HG02938 (cell line): ENCODE measurements around the gene FOXO1.
A peak's percentile ranks its signal among the peaks of the same experiment; 100 is the strongest.

ENCODE experiments used
- ATAC-seq: cut with Tn5 transposase; IDR thresholded peaks from one replicate; pipeline ENCODE4 v1.9.1; 2021; ENCODE audit warnings: mild to moderate bottlenecking, moderate library complexity; ENCODE audit not compliant: unreplicated experiment

FOXO1 gene

DNA sequence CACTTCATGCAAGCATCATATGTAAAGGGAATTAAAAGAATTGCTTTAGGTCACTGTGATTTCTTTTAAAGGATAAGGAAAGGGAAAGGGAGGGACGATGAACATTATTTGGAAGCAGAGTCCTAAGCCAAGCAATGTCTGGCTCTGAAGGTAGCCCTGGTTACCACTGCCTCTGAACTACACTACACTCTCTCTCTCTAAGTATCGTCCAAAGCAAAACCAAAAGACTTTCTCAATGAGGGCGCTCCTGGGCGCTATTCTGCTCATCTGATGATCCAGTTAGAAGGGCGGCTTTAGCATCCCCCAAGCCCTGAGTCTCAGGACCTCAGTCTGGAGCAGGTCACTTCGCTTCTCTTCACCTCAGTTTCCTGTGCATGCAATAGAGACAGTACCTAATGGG, 26.2 kb downstream of the FOXO1 start:
- ATAC-seq, result no peak

DNA sequence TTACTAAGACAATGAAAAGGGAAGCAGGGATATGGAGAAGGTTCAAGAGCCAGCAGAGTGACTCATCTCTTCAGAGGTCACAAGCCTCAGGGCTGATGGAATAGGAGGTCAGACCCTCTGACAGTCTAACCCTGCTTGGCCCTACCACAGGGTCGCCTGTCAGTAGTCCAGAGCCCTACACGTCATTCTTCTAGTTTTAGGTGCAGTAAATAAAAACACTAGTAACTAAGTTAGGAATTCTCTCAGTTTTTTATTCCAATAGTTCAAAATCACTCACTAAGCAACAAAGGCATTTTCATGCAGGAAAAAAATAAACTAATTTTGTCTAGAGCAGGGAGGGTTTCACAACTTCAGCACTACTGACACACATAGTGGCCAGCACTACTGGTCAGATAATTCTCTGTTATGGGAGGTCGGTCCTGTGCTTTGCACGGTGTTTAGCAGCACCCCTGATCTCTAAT, 27.2 kb downstream of the FOXO1 start:
- ATAC-seq, result no peak

DNA sequence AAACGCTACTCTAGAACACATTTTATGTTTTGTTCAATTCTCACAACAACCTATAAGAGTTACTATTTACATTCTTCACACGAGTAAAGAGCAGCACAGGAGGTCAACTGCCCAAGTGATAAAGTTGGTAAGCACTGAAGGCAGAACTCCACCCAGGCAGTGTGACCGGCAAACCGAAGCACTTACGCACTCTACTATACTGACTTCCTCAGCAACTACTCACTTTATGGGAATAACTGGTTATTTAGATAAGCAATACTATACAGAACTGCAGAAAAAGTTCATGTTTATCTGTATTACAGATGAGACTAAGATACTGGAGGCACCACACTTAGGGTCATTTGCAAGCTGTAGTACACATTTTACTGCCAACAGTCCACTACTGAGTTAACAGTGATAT, 28.8 kb downstream of the FOXO1 start:
- ATAC-seq, result no peak

DNA sequence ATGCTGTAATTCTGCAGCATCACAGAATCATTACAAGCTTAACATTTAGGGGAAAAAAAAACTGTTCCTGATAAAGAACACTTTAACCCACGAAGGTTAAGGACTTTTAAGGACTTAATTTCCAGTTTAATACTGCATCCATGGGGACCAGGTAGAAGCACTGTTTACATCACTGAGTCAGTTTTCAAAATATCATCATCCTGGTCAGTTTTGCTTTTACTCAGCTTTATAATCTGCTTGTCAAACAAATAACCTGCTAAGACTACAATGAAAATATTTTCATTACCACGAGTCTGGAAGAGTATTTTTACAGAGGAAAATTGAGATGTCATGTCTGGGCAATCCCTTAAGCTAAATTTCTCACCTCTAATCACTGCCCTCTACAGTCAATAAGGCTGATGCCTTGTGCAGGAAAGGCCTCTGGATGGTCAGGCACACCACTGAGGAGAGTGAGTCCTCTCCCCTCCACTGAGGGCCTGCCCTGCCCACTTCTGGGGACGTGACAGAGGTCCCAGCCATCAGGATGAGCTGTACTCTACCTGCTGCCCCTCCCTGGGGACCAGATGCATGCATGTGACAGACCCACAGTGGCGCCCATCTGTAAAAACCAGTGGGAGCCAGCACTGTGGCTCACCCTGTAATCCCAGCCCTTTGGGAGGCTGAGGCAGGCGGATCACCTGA, 31.0 kb downstream of the FOXO1 start:
- ATAC-seq, result no peak

DNA sequence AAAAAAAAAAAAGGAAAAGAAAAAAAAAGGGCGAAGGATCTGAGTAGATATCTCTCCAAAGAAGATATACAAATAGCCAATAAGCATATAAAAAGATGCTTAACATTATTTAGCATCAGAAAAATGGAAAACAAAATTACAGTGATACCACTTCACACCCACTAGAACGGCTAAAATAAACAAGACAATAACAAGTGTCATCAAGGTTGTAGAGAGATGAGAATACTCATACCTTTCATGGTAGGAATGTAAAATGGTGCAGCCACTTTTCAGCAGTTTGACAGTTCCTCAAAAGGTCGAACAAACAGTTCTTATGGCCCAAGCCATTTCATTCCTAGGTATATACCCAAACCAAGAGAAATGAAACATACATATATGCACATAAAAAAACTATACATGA, 33.5 kb downstream of the FOXO1 start:
- no peak for ATAC-seq

DNA sequence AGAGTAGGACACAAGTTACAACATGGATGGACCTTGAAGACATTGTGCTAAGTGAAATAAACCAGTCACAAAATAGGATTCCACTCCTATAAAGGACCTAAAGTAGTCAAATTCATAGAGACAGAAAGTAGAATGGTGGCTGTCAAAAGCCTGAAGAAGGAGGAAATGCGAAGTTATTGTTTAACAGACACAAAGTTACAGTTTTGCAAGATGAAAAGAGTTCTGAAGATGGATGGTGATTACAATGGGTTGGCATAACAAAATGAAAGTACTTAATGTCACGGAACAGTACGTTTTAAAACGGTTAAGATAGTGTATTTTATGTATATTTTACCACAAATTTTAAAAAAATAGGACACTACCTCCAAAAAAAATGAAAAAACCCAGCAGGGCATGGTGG, 34.8 kb downstream of the FOXO1 start:
- no peak for ATAC-seq

DNA sequence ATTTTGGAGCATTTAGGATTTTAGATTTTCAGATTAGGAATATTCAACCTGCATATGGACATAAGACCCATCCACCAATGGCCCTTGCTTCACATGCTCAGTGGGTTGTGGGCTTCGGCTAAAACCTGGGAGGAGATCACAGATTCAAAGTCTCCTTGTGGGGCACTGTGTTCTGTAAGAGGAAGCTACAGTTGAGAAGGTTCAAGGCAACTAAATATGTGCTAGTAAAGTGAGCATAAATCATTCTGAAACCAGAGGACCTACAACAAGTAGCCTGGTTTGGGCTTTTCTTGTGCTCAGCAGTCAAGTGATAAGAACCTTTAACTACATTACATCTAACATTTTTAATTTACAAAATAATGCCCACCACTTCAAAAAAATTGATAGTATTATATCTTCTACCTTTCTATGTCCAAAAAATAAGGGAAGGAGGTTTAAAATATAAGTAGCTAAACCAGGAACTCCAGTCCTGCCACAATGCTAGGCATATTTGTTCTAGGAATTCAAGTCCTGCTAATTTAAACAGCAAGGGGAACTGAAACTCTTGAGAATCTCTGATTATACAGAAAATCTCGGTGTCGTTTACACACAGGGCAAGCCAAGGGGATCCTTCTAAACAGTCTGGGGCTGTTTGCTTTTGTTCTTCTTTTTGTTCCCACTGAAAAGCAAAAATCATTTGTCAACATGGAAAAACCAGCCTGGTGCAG, 36.6 kb downstream of the FOXO1 start:
- peak; percentile 82 for ATAC-seq

DNA sequence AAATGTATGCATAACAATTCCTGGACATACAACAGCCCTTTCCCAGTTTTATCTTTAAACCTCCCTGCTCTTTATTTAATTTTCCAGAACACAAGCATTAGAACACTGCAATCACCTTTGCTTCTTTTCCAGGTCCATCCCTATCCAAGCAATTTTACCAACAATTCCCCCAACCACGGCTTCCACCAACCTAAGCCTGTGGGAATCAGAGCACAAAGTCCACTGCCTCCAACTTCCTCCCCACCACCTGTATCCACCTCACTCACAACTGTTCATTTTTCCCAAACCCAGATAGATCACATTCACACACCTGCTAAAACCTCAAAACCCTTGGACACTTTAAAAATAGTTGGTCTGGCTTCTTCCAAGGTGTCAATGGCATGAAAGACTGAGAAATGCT, 39.5 kb downstream of the FOXO1 start:
- ATAC-seq, result no peak

DNA sequence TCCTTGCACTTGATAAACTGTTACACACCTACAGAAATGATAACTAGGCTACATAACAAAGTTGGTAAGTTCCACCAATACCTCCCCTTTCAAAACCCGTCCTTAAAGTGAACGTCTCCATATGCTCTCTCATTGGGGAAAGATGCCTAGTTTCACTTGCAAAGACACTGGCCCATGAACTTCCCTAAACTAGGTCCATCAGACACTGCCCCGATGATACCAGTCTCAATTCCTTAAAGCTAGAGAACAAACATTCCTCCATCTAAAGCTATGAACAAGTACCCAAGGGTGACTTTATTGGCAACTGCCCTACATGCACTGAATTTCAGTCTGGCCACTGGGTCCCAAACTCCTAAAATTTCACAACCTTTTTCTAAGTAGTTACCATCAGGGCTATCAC, 39.9 kb downstream of the FOXO1 start:
- ATAC-seq, result no peak

DNA sequence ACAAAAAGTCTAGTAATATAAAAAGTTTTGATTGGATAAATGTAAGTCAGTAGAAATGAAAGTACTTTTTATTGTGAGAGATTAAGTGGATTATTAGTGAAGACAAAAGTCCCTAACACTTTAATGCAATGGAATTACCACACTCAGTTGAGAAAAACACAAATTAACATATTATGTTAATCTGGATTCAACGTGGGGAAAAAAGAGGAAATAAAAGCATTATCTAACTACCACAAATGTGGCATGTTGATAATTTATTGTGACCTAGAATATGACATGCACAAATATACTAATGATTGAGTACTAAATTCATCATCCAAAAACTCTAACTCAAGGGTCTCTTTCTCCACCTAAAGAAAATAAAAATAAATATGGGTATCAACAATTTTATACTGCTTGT, 41.5 kb downstream of the FOXO1 start:
- ATAC-seq, result no peak

DNA sequence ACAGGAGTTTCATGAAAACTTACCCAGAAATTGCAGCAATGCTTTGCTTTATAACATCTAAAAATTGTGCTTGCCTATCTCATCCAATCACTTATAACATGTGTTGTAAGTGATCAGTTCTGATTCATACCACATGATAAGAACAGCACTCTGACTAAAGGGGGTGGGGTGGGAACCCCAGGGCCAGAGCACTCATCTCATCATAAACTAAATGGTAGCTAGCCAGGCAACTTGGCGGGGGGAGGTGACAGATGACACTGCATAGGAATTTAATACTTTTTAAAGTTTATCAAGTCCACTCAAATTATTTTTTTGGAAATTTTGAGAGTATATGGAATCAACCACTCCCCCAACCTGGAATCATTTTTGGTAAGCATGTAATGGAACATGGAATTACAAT, 42.1 kb downstream of the FOXO1 start:
- ATAC-seq, result no peak

DNA sequence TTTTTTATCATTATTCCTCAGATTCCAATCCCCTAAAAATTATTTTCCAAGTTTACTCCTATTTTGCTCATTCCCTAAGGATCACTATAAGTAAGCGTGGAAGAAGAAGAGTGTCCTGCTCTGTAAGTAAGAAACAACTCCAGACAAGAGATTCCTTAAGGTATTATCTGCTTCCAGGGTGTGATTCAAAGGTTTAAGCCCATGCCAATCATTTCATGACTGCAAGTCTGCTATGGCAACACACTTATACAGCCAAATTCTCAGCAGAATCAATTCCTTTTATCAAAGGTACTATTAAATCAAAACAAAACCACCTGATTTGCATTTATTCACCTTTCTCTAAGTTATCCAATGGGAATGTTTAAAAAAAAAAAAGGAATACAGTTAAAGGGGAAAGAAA, 43.7 kb downstream of the FOXO1 start:
- no peak for ATAC-seq

DNA sequence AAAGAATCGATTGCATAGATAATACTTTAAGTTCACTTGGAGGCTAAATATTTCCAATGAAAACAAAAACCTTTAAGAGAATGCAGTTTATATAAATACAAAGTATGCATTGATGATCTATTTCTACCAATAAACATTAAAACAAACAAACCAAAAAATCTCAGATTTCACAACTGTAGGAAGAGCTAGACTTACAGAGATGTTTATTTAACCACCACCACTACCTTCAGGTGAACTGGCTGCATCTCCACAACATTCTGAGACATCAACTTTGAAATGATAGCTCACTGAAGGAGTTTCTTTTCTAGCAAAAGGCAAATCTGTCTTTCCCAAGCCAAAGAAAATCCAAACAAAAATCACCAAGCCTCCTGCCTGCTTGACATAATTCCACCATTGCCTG, 44.2 kb downstream of the FOXO1 start:
- no peak for ATAC-seq

DNA sequence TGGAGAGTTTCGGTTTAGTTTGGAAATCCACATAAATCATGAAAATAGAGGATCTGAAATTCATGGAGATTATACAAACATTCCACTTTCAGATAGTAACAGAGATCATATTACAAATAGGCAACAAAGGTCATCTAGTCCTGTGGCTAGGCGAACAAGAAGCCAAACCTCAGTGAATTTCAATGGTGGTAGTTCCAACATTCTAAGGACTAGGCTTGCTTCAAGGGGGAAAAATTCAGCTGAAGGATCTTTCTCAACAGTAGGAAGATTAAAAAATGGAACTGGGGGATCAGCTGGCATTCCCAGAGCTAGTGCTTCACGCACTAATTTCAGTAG, 47.0 kb downstream of the FOXO1 start:
- ATAC-seq, result no peak

DNA sequence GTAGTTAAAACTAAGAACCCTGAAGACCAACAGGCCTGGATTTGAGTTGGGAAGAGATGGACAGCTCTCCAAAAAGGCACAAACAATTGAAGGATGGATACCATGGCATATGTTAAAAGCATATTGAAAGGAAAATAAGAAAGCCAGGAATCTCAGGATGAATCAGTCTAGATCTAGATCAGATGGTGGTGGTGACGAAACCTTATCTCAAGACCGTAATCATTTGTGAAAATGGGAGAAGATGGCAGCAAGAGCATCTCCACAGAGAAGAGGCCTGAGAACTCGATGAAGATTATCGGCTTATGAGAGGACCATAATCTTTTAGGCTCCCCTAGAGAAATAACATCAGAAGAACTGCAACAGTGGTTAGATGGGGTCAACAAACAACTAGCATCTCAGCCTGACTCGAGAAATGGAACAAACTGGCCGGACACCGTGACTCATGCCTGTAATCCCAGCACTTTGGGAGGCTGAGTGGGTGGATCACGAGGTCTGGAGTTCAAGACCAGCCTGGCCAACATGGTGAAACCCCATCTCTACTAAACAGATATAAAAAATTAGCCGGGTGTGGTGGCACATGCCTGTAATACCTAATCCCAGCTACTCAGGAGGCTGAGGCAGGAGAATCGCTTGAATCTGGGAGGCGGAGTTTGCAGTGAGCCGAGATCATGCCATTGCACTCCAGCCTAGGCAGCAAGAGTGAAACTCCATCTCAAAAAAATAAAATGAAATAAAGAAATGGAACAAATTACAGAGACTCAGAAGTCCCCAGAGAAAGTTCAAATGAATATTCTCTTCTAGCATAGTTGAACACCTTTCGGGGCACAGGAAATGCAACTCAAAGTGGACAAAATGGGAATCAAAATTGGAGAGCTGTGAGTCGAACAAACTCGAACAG, 47.6 kb downstream of the FOXO1 start:
- no peak for ATAC-seq

DNA sequence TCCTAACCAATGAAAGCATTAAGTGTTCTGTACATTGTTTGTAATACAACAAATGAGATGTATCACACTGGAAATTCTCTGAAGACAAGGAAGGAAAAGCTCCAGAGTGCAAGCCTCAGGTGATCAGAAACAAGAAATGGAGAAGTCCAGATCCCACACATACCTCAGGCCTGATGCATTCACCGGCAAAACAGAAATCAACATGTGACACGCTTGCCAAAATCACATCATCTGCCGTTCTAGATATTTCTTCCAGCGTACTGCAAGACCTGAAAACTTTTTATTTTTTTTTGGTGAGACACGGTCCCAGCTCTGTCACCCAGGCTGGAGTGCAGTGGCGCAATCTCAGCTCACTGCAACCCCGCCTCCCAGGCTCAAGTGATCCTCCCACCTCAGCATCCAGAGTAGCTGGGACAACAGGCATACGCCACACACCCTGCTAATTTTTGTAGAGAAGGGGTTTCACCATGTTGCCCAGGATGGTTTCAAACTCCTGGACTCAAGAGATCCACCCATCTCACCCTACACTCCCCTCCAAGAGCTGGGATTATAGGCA, 48.6 kb downstream of the FOXO1 start:
- ATAC-seq, result no peak

DNA sequence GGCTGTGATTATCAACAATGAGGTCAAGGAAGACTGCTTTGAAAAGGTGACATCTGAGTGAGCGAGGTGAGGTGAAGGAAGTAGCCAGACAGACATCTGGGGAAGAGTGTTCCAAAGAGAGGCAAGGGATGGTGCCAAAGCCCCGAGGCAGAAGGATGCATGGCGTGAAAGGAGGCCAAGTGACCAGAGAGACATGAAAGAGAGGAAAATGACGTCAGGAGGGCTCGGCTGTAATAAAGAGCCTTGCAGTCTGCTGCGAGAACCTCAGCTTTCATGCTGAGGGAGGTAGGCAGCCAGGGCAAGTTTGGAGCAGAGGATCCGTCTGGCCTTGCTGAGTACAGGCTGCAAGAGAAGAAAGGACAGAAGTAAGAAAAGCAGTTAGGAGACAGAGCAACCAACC, 50.8 kb downstream of the FOXO1 start:
- no peak for ATAC-seq

DNA sequence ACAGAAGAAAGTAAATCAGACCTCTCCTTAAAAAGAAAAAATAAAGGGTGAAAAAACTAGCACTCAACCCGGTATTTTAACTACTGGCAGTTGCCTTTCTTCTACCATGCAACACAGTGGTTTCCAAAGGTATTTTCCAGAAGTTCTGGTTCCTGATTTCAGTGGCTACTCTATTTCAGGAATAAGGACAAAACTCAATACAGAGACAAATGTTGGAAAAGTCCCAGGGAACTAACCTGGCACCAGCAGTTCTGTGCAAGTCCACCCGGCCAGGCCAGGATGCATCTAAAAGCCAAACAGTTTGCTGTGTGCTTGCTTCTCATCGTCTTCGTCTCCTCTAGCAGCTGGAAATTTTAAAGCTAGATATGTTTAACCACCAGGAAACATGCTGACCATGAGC, 52.5 kb downstream of the FOXO1 start:
- ATAC-seq, result no peak

DNA sequence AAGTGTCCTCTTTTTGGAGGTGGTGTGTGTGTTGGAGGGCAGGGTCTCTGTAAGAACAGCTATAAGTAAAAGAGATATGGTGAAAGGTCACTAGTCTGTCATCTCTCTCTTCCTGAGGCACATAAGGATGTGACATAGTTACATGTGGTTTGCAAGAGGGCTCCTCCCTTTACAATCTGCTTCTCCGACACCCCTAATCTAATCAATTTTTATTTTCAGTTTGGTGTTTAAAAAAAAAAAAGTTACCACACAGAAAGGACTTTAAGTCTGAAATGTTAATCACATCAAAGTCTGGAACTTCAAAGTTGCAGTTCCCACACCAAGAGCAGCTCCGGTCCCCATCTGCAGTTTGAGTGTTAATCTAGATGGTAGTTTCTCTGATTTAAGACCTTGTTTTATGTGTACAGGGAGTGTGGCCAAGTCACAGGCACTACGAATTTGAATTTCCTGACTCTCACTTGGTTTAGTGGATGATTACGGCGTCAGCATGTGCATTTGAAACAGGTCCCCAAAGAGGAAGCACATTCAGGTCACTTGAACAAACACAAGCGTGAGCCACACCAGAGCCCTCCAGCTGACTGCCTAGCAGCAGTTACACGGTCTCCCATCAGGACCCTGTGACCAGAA, 53.1 kb downstream of the FOXO1 start:
- peak; percentile 79 for ATAC-seq

DNA sequence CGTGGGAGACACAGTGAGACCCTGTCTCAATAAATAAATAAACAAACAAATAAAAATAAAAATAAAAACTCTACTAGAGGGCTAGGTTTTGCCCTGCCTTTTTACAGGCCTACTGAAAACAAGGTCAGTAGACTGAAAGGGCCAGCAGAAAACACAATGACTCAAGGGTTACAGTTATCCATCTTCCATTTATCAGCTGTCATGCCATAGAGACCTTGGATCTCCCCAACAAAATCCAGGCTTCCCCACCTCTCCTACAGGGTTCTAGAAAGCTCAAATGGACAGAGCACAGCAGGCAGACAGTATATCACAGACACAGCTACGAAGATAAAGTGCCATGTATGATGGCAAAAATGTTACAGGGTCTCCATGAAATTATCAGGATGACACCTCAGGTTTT, 54.4 kb downstream of the FOXO1 start:
- ATAC-seq, result no peak

DNA sequence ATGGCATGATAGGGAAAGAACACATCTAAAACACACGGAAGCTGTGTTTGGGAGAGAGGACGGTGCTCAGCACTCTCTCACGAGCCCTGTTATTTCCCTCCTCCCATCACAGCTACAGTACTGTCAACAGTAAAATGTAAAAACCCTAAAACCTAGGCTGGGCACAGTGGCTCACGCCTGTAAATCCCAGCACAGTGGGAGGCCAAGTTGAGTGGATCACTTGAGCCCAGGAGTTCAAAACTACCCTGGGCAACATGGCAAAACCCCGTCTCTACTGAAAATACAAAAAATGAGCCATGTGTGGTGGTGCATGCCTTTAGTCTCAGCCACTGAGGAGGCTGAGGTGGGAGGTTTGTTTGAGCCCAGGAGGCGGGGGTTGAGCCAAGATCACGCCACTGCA, 54.8 kb downstream of the FOXO1 start:
- ATAC-seq, result no peak
